ENCODE results near the gene CCDC185. TPM values are rescaled to one million over a fixed set of nuclear protein-coding genes. Genes with fewer than 3 reads are reported as not detected.

CCDC185 gene
- total and polyA plus RNA-seq, 10 of the 15 experiments (the other 5 are each of a cell fraction or from before 2014, with no cell fraction given): not detected

GRCh38 chr1:223417444-223417843 lies 24.2 kb downstream of the CCDC185 start:
- FAIRE-seq: no peak
- no peaks in the 10 kb centered on the region for H3K79me2 ChIP-seq (ENCODE audit: control insufficient read depth, insufficient read depth, low read length)

More at GRCh38 chr1:223417444-223417843, 24.2 kb downstream of the CCDC185 start:
- ChIA-PET RAD21 (ENCODE audit: unreplicated experiment) (no interaction called here), CTCF (interaction anchor here (1.3 kb wide), 1 partner anchor 294 kb away, joined by 3 read pairs; no protein-coding TSS in a partner anchor), SMC1A (ENCODE audit: uncharacterized antibody, unreplicated experiment) (no interaction called here), POLR2A (no interaction called here)
- BruUV-seq (replicated peaks): no TSS peak
- Histone ChIP-seq H3K27me3 (replicated peaks in 1 of 2; ENCODE audit: control insufficient read depth in 2 of 2, insufficient read depth in 2 of 2, low read length in 1 of 2) (no peaks in the 10 kb centered on the region), H3K27ac (ENCODE audit: control insufficient read depth, insufficient read depth) (no peak overlapping the region), H3K4me3 (no peak overlapping the region), H3K9ac (ENCODE audit: control insufficient read depth, insufficient read depth, low read length) (no peak overlapping the region), H2AFZ (ENCODE audit: control insufficient read depth, low read depth, low read length) (no peak overlapping the region), H3K4me2 (ENCODE audit: control insufficient read depth, insufficient read depth) (no peak overlapping the region), H3K36me3 (ENCODE audit: control insufficient read depth in 2 of 2, insufficient read depth in 2 of 2, low read length in 1 of 2) (no peaks in the 10 kb centered on the region), H4K20me1 (ENCODE audit: control insufficient read depth, insufficient read depth) (no peaks in the 10 kb centered on the region), H3K4me1 (ENCODE audit: control insufficient read depth, insufficient read depth, low read length) (no peaks in the 10 kb centered on the region), H3K9me3 (replicated peaks; ENCODE audit: control insufficient read depth, insufficient read depth, low read length) (no peaks in the 10 kb centered on the region)
- in situ Hi-C loops (cut with MboI) (no loop called here), intact Hi-C loops (cut with micrococcal nuclease; ENCODE audit: unreplicated experiment) (no loop called here)
- ATAC-seq (no peak), DNase-seq (ENCODE audit: low read depth, low spot score) (no peak)
- no peak for TF ChIP-seq ZNF384 (IDR thresholded peaks at IDR 0.05; ENCODE audit: borderline replicate concordance, low read depth, low read length)
- no peak for TF ChIP-seq SUPT20H (IDR thresholded peaks at IDR 0.05; ENCODE audit: borderline replicate concordance, control insufficient read depth, low read depth, low read length)
- TF ChIP-seq SIN3A (IDR thresholded peaks at IDR 0.05; ENCODE audit: low read depth, low read length): no peak
- no peak for TF ChIP-seq SREBF1 (IDR thresholded peaks at IDR 0.05; ENCODE audit: low read length)
- no peak for TF ChIP-seq CEBPB (IDR thresholded peaks at IDR 0.05; ENCODE audit: borderline replicate concordance in 1 of 2, low read depth in 2 of 2, low read length in 2 of 2)
- no peak for TF ChIP-seq FOXK2 (IDR thresholded peaks at IDR 0.05)
- no peak for TF ChIP-seq ZNF622 (IDR thresholded peaks at IDR 0.05)
- no peak for TF ChIP-seq SPI1 (IDR thresholded peaks at IDR 0.05; ENCODE audit: borderline replicate concordance, insufficient read depth, low read depth, low read length)
- no peak for TF ChIP-seq RFX5 (IDR thresholded peaks at IDR 0.05; ENCODE audit: low read depth, low read length)
- TF ChIP-seq STAT1 (conservative IDR thresholded peaks at IDR 0.05): no peak
- no peak for TF ChIP-seq POLR2AphosphoS2 (IDR thresholded peaks at IDR 0.05; ENCODE audit: low read depth, low read length)
- TF ChIP-seq, protein P1, sequence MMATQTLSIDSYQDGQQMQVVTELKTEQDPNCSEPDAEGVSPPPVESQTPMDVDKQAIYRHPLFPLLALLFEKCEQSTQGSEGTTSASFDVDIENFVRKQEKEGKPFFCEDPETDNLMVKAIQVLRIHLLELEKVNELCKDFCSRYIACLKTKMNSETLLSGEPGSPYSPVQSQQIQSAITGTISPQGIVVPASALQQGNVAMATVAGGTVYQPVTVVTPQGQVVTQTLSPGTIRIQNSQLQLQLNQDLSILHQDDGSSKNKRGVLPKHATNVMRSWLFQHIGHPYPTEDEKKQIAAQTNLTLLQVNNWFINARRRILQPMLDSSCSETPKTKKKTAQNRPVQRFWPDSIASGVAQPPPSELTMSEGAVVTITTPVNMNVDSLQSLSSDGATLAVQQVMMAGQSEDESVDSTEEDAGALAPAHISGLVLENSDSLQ (IDR thresholded peaks at IDR 0.05): no peak
- no peak for TF ChIP-seq YBX1 (IDR thresholded peaks at IDR 0.05)
- TF ChIP-seq CUX1 (IDR thresholded peaks at IDR 0.05; ENCODE audit: insufficient replicate concordance, low read depth, low read length): no peak
- TF ChIP-seq BCL3 (IDR thresholded peaks at IDR 0.05; ENCODE audit: borderline replicate concordance, insufficient read depth, low read depth, low read length, poor library complexity, severe bottlenecking): no peak
- 27% methylated on average over 2 of the region's 2 CpGs for WGBS (ENCODE audit: insufficient coverage, insufficient replicate concordance, low lambda C conversion rate, missing lambda C conversion rate)
